SK-MEL-5 (cell line): ENCODE results near the gene CGREF1. TPM values are rescaled to one million over a fixed set of nuclear protein-coding genes. Genes with fewer than 3 reads are reported as not detected.

Source experiments
- total RNA-seq: library from RNA; depleted of rRNA; stranded (reverse); fragments of >200 nt; shearing (Covaris generic); gene quantifications from 2 replicates; pipeline ENCODE4 v1.2.3, GENCODE V29; 2014; rRNA removed

Gene CGREF1
- total RNA-seq, 1 experiment from 2014 or later = 22.3 TPM

Other genes with a start within 250 kb of the CGREF1 start
- gene MAPRE3, start 148.5 kb downstream of the CGREF1 start, total RNA-seq = 3.5 and 4.0 TPM in 2 replicates
- 76.8 and 88.5 TPM in 2 replicates for gene TMEM214, start 86.2 kb downstream of the CGREF1 start, total RNA-seq
- gene AGBL5, start 67.5 kb downstream of the CGREF1 start, total RNA-seq = 30.7 and 32.1 TPM in 2 replicates
- gene OST4, start 47.5 kb downstream of the CGREF1 start, total RNA-seq = 408 and 444 TPM in 2 replicates
- 0.11 and 0.71 TPM in 2 replicates for gene EMILIN1, start 40.5 kb downstream of the CGREF1 start, total RNA-seq
- 3.0 and 3.2 TPM in 2 replicates for gene KHK, start 32.4 kb downstream of the CGREF1 start, total RNA-seq
- gene ABHD1, start 4.7 kb upstream of the CGREF1 start, total RNA-seq = 1.1 and 1.5 TPM in 2 replicates
- gene PREB, start 15.5 kb upstream of the CGREF1 start, total RNA-seq = 95.3 and 98.1 TPM in 2 replicates
- not detected in 2 replicates for gene PRR30, start 20.3 kb upstream of the CGREF1 start, total RNA-seq
- not detected in 2 replicates for gene TCF23, start 29.9 kb upstream of the CGREF1 start, total RNA-seq
- 372 and 405 TPM in 2 replicates for gene ATRAID, start 92.9 kb upstream of the CGREF1 start, total RNA-seq
- gene SLC5A6, start 93.1 kb upstream of the CGREF1 start, total RNA-seq = 87.1 and 89.2 TPM in 2 replicates
- gene CAD, start 98.2 kb upstream of the CGREF1 start, total RNA-seq = 37.0 and 38.3 TPM in 2 replicates
- gene SLC30A3, start 143.9 kb upstream of the CGREF1 start, total RNA-seq = 0.24 and 1.2 TPM in 2 replicates
- gene DNAJC5G, start 156.3 kb upstream of the CGREF1 start, total RNA-seq = not detected in 2 replicates
- gene TRIM54, start 163.3 kb upstream of the CGREF1 start, total RNA-seq = not detected in 2 replicates
- 2.3 and 6.0 TPM in 2 replicates for gene UCN, start 189.3 kb upstream of the CGREF1 start, total RNA-seq
- gene MPV17, start 204.0 kb upstream of the CGREF1 start, total RNA-seq = 268 and 286 TPM in 2 replicates
- gene GTF3C2, start 237.6 kb upstream of the CGREF1 start, total RNA-seq = 99.9 and 100.0 TPM in 2 replicates